GM21423 (cell line): Measurements from ENCODE around the gene GMPPA.
A peak's percentile ranks its signal among the peaks of the same experiment; 100 is the strongest.

Source experiments
- ATAC-seq: cut with Tn5 transposase; IDR thresholded peaks from one replicate; pipeline ENCODE4 v1.9.1; 2021; ENCODE audit warnings: mild to moderate bottlenecking, moderate library complexity; ENCODE audit not compliant: unreplicated experiment

Gene GMPPA

DNA sequence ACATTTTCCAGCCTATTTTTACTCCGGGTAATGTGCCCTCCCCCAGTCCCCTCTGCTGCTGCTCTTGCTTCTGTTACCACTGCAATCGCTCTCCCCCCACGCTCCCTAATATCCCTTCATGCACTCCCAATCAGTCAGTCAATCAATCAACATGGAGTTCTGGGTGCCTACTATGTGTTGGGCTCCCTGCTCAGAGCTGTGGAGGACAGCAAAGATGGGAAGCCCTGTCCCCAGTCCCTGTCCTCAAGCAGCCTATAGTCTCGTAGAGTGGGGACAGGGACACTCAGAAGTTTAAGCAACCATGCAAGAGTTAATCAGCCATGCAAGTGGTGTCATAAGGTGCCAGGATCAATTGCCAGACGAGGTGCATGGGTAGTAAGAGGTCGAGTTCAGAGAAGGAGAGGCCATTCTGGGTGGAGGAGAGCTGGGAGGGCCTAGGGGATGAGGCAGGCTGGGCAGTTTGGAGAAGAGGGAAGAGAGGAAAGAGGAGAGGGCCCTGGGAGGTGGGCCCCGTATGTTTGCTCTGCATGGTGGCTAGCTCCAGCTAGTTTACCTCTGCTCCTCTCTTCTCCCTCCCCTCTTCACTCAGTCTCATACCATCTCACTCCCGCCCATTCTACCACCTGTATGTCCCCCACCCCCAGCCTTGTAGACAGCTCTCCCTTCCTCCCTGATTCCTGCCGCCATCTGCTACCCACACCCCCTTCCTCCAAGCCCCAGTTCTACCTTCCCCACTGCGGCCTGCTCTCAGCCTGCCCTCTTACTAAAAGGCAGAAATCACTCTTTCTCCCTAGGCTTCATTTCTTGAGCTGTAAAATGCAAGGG, 19.5 kb downstream of the GMPPA start:
- ATAC-seq, result no peak

DNA sequence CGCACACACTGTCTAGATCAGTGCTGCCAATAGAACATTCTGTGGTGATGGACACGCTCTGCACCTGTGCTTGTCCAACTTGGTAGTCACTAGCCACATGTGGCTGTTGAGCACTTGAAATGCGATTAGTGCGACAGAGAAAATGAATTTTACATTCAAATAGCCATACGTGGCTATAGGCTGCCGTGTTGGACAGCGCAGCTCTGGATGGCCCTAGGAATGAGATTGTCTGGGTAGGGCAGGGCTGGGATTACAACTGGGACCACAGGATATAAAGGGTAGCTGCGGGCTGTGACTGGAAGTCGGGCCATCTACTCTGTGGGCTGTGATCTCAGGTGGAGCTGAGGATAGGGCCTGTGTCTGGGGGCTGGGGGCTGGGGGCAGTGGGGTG, 20.8 kb downstream of the GMPPA start:
- ATAC-seq, result no peak

DNA sequence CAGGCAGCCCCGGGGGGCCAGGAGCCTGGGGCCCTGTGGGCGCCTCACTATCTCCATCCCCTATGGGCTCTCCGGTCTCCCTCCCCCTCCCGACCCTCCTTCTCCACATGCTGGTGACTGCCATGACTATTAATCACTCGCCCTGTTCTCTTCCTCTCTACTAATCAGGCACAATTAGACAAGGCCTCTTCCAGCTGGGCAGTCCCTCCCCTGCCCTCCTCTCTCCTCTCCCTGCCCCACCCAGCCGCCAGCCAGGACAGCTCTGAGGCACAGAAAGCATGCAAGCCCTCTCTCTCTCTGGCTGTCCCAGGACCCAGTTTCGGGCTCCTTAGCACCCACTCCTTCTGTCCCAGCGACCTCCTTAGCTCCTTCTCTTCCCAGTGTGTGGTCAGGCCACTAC, 21.4 kb downstream of the GMPPA start:
- no peak for ATAC-seq

DNA sequence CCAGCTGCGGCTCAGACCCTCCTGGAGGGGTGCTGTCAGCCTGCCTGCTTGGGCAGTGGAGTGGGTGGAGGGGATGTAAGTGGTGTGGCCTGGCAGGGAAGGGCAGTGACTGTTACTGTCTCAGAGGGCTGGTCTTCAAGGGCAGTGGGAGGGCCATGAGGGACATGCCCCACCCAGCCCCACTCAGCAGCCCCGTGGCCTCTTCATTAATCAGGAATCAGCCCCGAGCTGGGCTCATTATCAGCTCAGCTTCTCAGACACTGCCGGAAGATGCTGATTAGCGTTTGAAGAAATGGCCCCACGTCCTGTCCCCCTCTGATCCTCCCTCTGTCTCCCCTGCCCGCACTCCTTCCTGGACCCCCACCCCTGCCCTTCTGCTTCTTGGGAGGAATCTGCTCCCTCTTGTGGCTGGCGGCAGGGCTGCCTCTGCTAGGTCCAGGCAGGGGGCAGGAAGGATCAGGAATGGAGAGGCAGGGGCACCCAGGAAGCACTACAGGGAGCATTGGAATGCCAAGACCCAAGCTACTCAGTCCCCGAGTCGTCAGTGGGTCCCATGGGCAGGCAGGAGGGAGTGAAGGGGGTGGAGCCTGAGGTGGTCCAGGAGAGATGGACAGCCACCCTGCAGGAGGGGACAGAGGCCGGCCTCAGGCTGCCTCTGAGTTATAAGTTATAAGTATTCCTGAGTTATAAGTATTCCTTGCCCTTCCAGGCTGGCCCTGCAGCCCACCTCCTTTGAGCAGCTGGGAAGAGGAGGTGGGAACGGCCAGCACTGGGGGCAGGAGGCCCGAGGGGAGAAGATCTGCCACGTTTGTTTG, 22.6 kb downstream of the GMPPA start:
- no peak for ATAC-seq

DNA sequence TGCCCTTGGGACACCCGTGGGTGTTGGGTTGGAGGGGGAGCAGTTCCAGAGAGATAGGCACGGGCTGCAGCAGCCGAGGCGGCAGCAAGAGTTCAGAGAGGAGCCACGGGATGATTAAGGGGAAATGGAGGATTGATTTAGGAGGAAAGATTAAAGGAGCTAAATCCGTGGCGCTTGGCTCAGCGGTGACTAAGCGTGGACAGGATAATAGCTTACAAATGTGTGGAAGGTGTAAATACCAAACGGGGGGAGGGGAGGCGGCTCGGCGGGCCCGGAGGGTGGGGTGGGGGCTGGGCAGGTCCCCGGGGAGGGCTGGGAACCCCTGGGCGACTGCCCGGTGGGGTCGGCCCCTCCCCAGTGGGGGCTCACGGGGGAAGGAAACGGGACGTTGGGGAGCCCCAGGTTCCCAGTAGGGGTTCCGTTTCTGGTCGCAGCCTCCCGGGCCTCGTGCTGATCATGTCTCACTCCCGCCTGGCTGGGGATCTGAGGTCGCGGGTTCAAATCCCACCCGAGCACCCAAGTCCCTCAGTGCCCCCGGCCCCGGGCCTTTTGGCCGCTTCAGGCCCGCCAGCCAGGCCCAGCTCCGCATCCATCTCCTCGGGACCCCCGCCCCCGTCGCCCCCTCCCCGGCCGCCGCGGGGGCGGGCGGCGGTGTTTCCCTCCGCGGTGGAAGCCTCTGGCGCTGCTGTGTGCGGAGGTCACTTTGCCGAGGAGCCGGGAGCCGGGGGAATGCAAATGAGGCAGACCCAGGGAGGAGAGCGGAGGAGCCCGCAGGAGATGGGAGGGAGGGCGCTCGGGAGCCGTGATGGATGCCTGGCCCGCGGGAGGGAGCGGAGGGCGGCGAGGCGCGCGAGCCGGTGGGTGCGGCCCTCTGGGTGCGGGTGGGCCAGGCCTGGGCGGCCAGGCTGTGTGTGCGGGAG, 23.7 kb downstream of the GMPPA start:
- no peak for ATAC-seq

DNA sequence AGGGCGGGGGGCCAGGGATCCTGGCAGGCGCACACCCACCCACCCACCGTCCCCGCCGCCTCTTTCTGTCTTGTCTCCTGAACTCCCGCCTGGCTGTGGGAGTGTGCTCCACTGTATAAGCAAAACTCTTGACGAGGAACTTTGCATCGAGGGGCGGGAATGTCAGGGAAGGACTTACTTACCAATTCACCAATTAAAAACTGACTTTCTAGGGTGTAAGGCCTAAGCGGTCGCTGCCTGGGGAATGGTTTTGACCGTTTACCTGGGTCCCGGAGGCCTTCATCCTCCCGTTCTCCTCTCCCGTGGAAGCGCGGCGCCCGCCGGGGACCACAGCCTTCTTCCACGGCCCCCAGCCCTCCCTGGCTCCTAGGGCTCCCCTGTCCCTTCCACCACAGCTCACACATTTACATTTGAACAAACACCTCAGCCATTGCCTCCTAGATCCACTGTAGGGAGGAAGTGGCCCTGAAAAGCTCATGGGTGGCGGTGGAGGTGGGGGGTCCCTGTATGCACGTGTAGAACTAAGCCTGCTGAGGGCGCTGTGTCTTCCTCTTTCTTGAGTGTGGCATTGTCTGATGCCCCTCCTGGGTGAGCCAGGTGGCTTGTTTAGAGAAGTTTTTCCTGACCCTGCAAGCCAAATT, 24.5 kb downstream of the GMPPA start:
- no peak for ATAC-seq

DNA sequence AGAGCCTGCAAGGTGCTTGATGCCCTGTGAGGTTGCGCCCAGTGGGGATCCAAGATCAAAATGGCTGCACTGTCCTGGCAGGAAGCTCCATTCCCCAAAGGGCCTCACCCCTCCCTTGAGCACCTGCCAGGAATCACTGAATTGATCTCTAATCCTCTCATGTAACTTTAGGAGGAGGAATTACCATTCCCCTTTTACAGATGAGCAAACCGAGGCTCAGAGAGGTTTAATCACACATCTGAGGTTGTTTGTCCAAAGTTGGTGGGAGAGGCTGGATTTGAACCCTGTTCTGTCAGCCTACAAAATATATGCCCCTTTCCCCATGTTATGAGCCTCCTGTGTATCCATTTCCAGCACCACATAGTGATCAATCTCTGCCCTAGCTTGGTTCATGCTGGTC, 26.1 kb downstream of the GMPPA start:
- no peak for ATAC-seq

DNA sequence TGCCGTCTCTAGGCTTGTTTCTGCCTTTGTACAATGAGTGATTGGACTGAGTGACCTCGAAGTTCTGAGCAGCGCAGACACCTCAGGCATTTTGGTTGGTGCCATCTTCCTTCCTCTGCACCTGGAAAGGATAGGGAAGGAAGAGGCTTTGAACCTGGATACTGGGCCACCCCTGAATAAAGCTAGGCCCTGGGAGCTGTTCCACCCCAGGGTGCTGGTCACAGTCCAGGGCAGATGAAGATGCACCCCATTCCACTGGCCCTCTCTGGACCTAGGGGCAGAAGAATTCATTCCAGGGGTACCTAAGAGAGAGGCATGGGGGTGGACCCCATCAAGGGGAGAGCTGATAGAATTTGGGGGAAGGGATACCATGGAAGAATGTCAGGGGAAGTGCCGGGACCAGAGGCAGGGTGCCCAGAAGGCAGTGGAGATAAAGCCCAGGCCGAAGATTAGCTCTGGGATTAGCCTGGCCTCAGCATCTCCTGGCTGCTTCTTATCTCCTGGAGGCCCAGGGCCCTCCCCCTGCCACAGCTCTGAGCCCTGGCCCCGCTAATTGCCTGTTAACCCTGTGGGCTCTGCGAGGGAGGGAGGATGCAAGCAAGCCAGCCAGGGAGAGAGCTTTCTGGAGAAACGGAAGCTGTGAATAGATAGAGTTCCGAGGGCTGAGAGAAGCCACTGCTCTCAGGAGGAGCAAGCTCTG, 27.0 kb downstream of the GMPPA start:
- ATAC-seq, result no peak

DNA sequence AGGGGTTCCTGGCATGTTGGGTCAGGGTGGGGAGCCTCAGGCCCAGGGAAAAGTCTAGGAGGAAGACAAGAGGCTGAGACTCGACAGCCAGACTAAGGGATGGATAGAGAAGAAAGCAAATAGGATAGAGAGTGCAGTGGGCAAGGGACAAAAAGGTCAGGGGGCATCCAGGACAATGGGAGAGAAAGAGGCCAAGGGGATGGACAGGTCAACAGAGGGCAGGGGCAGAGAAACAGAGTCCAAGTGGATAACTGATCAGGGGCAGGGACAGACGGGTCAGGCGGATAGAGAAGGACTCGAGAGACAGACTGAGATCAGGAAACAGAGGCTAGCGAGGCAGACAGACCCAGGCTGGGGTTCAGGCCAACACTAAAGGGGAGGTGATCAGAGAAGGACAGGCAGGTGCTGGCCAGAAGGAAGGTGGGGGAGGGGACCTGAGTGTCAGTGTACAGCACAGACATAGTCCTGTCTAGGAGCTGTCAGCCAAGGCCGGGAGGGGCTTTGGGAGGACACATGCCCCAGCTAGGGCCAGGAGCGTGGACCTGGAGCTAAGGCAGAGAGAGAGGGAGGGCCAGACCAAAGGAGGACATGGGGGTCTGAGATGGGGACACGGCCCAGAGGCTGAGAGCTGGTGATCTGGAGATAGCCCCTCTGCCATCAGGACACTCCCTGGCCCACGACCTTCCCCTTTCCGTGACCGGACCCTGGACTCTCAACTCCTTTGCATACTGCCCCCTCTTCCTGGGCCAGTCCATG, 27.8 kb downstream of the GMPPA start:
- no peak for ATAC-seq

DNA sequence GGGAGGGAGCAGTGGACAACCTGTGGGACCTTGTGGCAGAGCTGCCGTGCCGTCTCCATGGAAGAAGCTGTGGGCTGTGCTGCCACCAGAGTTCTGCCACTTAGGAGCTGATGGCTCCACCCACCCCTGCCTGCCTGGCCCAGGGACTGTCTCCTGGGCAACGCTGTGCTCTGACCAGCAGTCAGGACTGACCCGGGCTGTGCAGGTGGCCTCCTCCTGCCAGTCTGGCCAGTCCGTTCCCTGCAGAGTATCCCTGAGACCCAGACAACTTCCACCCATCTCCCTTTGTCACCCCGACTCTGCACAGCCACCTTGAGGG, 28.3 kb downstream of the GMPPA start:
- no peak for ATAC-seq

DNA sequence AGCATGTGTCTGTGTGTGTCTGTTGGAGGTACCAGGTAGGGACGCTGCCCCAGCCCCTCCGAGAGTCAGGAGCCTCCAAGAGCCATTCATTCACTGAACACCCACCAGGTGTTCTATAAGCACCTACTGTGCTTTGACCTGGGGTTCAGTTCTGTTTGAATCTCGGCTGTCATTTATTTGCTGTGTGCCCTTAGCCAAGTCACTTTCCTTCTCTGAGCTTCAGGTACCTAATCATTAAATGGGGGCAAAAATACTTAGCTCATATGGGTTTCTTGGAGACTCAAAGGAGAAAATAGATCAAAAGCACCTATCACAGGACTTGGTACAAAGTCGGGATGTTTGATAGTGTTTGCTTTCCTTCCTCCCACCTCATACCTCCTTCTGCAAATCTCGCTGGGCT, 28.8 kb downstream of the GMPPA start:
- ATAC-seq, result no peak

DNA sequence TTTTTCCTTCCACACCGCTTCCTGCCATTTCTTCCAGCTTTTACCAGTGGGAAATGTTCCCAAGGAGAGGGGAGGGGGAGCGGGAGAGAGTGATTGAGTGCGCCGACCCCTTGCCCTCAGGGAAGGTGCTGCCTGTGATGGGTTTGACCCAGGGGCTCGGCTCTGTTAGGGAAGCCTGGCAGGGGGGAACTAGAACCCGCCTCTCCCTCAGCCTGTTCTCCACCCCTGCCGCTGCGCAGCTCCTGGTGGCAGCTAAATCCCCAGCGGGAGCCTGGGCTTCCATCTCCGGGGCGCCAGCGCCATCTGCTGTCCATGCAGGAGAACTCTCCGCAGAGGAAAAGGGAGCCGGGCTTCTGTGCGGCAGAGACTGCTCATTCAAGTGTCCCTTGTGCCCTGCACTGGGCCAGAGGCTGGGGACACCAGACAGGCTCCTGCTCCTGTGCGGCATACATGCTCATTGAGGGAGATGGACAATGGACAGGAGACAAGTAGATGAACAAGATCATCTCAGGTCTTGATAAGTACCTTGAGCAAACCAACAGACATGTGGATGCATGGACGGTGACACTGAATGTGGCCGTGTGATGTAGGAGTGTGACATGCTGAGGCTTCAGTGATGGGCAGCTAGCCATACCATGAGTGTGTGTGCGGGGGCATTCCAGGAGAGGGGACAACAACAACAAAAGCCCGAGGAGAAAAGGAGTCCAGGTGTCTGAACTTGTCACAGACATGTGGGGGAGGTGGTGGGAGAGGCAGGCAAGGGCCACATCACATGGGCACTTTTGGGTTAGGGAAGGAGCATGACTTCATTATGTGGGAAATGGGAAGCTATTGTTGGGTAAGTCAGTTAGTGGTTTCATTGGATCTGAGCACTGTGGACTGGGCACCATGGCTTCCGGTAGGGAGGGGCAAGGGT, 31.6 kb downstream of the GMPPA start:
- peak; percentile 83 for ATAC-seq

DNA sequence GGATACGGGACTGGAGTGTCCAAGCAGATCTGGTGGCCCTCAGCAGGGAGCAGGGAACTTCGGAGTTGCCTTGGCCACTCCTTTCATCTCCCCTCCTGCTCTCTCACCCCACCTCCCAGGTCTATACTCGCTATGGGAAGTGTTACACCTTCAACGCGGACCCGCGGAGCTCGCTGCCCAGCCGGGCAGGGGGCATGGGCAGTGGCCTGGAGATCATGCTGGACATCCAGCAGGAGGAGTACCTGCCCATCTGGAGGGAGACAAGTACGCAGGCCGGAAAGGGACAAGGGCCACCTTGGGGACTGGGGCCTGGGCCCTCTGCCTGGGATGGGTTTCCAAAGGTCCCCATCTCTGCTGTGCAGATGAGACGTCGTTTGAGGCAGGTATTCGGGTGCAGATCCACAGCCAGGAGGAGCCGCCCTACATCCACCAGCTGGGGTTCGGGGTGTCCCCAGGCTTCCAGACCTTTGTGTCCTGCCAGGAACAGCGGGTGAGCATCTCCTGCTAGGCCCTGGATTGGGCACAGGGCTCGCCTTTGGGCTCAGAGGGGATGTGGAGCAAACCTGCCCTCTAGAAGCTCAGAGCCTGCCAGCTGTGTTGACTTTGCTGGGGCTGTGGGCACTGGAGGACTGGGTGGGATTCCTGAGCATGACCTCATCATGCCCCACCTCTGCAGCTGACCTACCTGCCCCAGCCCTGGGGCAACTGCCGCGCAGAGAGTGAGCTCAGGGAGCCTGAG, 33.1 kb downstream of the GMPPA start:
- no peak for ATAC-seq

DNA sequence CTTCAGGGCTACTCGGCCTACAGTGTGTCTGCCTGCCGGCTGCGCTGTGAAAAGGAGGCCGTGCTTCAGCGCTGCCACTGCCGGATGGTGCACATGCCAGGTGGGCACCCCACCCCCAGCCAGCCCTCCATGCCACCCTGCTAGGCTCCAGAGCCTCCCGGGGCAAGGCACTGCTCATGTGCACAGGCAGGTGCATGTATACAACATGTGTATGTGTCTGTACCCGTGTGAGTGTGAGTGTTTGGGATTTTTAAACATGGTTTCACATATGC, 33.6 kb downstream of the GMPPA start:
- ATAC-seq, result no peak

DNA sequence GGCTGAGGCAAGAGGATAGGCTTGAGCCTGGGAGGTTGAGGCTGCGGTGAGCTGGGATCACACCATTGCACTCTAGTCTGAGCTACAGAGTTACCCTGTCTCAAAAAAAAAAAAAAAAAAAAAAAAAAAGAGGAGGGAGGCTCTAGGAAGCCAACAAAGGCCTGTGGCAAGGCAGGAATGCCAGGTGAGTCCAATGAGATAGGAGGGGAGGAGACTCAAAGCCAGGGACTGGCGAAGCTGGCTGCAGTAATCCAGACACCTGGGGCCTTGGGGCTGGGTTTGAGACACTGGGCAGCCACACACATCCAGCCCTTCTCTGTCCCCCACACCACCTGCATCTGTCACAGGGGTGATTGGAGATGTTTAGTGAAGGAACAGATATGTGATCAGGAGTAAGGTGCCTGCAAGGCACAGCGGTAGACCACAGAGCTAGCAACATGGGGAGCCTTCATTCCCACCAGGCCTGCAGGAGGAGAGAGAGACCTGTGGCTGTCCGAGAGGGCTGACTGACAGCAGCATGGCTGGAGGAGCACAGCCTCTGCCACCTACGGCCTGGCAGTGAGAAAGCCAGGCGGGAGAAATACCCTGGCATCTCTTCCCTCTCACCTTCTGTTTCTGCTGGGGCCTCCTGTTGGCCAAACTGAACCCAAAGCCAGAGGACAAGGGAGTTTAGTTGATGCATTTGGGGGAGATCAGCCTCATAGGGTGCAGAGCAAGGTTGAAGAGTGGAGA, 35.4 kb downstream of the GMPPA start:
- no peak for ATAC-seq

DNA sequence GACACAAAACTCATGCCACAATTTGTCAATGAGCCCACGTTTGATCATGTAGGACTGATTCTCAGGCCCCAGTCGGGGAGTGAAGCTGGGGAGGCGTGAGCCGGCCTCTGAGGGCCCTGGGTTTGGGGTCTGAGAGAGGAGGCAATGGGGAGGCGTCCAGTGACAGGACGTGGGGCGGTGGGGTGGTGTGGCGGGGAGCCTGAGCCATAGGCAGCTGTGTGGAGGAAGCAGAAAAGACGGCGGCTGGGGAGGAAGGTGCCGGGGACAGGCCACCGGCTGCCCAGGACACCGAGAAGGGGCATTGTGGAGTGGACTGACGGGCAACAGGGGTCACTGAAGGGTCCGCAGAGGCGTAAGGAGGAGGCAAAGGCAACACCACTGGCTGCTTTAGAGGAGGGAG, 37.7 kb downstream of the GMPPA start:
- ATAC-seq, result no peak

DNA sequence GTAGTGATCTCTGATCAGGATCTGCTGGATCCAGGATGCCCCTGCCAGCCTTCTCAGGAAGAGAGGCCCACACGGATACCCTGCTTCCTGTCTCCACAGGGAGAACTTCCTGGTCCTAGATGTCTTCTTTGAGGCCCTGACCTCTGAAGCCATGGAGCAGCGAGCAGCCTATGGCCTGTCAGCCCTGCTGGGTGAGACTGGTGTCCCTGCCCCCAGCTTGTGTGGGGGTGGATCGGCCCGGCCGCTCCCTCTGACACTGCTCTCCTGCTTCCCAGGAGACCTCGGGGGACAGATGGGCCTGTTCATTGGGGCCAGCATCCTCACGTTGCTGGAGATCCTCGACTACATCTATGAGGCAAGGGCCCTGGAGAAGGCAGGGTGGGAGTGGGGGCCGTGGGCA, 38.3 kb downstream of the GMPPA start:
- no peak for ATAC-seq
